Skeletal muscle satellite cell (primary cell): ENCODE data around the gene MAPK11.

Experiments used
- H3K27me3 ChIP-seq: 2 replicates; pipeline ENCODE4 v1.7.0; 2013; ENCODE audit warnings: low read length; ENCODE audit not compliant: control insufficient read depth, insufficient read depth
- H3K36me3 ChIP-seq: 2 replicates; pipeline ENCODE4 v1.7.0; 2013; ENCODE audit warnings: mild to moderate bottlenecking, control low read depth, low read length; ENCODE audit not compliant: insufficient read depth
- H3K4me1 ChIP-seq: 2 replicates; pipeline ENCODE4 v1.7.0; 2013; ENCODE audit warnings: low read length; ENCODE audit not compliant: control insufficient read depth, insufficient read depth
- H3K4me2 ChIP-seq: 2 replicates; pipeline ENCODE4 v1.7.0; 2013; ENCODE audit warnings: mild to moderate bottlenecking, low read length
- H3K4me3 ChIP-seq: 2 replicates; pipeline ENCODE4 v1.7.0; 2013; ENCODE audit warnings: low read length
- H3K9ac ChIP-seq: 2 replicates; pipeline ENCODE4 v1.7.0; 2013; ENCODE audit warnings: mild to moderate bottlenecking, low read depth, low read length, moderate library complexity
- H3K9me3 ChIP-seq: replicated peaks from 2 replicates; pipeline ENCODE4 v1.7.0; 2013; ENCODE audit warnings: mild to moderate bottlenecking, control low read depth, low read length

Gene MAPK11

GRCh38 chr22:50272044-50272802 is 2.0 kb upstream of the MAPK11 start:
- Histone ChIP-seq H3K36me3 (peaks cover 33% of the 10 kb centered on the region), H3K4me2 (no peak overlapping the region), H3K27me3 (no peaks in the 10 kb centered on the region), H3K9me3 (no peaks in the 10 kb centered on the region), H3K4me3 (no peak overlapping the region), H3K4me1 (peaks cover 24% of the 10 kb centered on the region), H3K9ac (no peak overlapping the region)

GRCh38 chr22:50271519-50271970 is 1.4 kb upstream of the MAPK11 start:
- Histone ChIP-seq H3K9ac (no peak overlapping the region), H3K4me1 (peaks cover 25% of the 10 kb centered on the region)

GRCh38 chr22:50270666-50271394 is 650 bp upstream of the MAPK11 start:
- H3K9ac ChIP-seq = peak overlapping the region; percentile 59

More at GRCh38 chr22:50271519-50271970, 1.4 kb upstream of the MAPK11 start:
- peak overlapping the region; percentile 69 for H3K4me3 ChIP-seq
- peak overlapping the region; percentile 96 for H3K4me2 ChIP-seq
- no peaks in the 10 kb centered on the region for H3K27me3 ChIP-seq
- peaks cover 27% of the 10 kb centered on the region for H3K36me3 ChIP-seq
- no peaks in the 10 kb centered on the region for H3K9me3 ChIP-seq

GRCh38 chr22:50269573-50269969 is 609 bp downstream of the MAPK11 start:
- H3K9me3 ChIP-seq = no peaks in the 10 kb centered on the region
- H3K4me2 ChIP-seq = peak overlapping the region; percentile 96
- no peaks in the 10 kb centered on the region for H3K27me3 ChIP-seq
- H3K9ac ChIP-seq = no peak overlapping the region
- peak overlapping the region; percentile 67 for H3K4me3 ChIP-seq
- peaks cover 25% of the 10 kb centered on the region for H3K4me1 ChIP-seq
- peaks cover 10% of the 10 kb centered on the region for H3K36me3 ChIP-seq

More at GRCh38 chr22:50270666-50271394, 650 bp upstream of the MAPK11 start:
- H3K36me3 ChIP-seq = peaks cover 21% of the 10 kb centered on the region
- peaks cover 25% of the 10 kb centered on the region for H3K4me1 ChIP-seq
- peak overlapping the region; percentile 69 for H3K4me3 ChIP-seq
- H3K27me3 ChIP-seq = no peaks in the 10 kb centered on the region
- peak overlapping the region; percentile 96 for H3K4me2 ChIP-seq
- H3K9me3 ChIP-seq = no peaks in the 10 kb centered on the region

- Histone ChIP-seq H3K4me2 (no peak overlapping the region), H3K9me3 (no peaks in the 10 kb centered on the region), H3K9ac (no peak overlapping the region), H3K36me3 (peaks cover 4% of the 10 kb centered on the region), H3K27me3 (no peaks in the 10 kb centered on the region), H3K4me1 (peaks cover 25% of the 10 kb centered on the region), H3K4me3 (no peak overlapping the region)
Observed at GRCh38 chr22:50268655-50269113, 1.5 kb downstream of the MAPK11 start.

- Histone ChIP-seq H3K4me1 (peaks cover 29% of the 10 kb centered on the region), H3K4me2 (peak overlapping the region; percentile 79), H3K36me3 (peaks cover 3% of the 10 kb centered on the region), H3K4me3 (peak overlapping the region; percentile 61), H3K27me3 (no peaks in the 10 kb centered on the region), H3K9ac (no peak overlapping the region), H3K9me3 (no peaks in the 10 kb centered on the region)
Observed at GRCh38 chr22:50267591-50268390, 2.4 kb downstream of the MAPK11 start.

GRCh38 chr22:50266994-50267393 is 3.2 kb downstream of the MAPK11 start:
- Histone ChIP-seq H3K9me3 (no peaks in the 10 kb centered on the region), H3K9ac (no peak overlapping the region), H3K36me3 (no peaks in the 10 kb centered on the region), H3K4me2 (peak overlapping the region; percentile 79), H3K4me1 (peaks cover 37% of the 10 kb centered on the region), H3K4me3 (peak overlapping the region; percentile 24), H3K27me3 (no peaks in the 10 kb centered on the region)

- H3K4me2 ChIP-seq = no peak overlapping the region
- H3K9ac ChIP-seq = no peak overlapping the region
- no peak overlapping the region for H3K4me3 ChIP-seq
- peaks cover 33% of the 10 kb centered on the region for H3K4me1 ChIP-seq
- H3K27me3 ChIP-seq = no peaks in the 10 kb centered on the region
- no peaks in the 10 kb centered on the region for H3K9me3 ChIP-seq
- H3K36me3 ChIP-seq = no peaks in the 10 kb centered on the region
Observed at GRCh38 chr22:50264946-50265669, 5.1 kb downstream of the MAPK11 start.

GRCh38 chr22:50264104-50264745 is 6.0 kb downstream of the MAPK11 start:
- Histone ChIP-seq H3K4me1 (peaks cover 38% of the 10 kb centered on the region), H3K27me3 (no peaks in the 10 kb centered on the region), H3K36me3 (no peaks in the 10 kb centered on the region), H3K9ac (no peak overlapping the region), H3K4me2 (no peak overlapping the region), H3K9me3 (no peaks in the 10 kb centered on the region), H3K4me3 (no peak overlapping the region)

- Histone ChIP-seq H3K9ac (no peak overlapping the region), H3K4me2 (no peak overlapping the region), H3K9me3 (no peaks in the 10 kb centered on the region), H3K4me1 (peaks cover 43% of the 10 kb centered on the region), H3K36me3 (no peaks in the 10 kb centered on the region), H3K27me3 (no peaks in the 10 kb centered on the region), H3K4me3 (no peak overlapping the region)
Observed at GRCh38 chr22:50262973-50263617, 7.1 kb downstream of the MAPK11 start.
